Effector CD4-positive, alpha-beta T cell (primary cell): ENCODE data around the gene CRACR2A.

ENCODE experiments used
- DNase-seq: peaks from one replicate; pipeline ENCODE4 v3.0.0-alpha.2; 2020

The CRACR2A gene

DNA sequence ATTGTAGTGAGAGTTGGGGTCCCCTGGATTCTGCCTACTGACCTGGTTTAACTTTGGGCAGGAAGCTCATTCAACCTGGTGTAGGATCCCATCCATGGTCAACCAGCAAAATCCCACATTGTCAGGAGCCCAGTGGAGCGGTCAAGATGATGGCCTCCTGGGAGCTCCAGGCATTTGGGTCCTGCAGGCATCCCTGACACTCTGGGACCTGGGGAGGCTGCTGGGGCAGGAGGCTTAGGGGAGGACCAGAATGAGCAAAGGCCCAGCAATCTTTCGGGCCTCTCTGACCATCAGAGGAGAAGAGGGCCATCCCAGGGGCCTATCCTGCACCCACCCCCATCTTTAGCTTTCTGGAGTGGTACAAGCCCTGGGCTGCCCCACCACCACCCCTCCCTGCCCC lies 157.9 kb downstream of the CRACR2A start:
- no peak for DNase-seq

DNA sequence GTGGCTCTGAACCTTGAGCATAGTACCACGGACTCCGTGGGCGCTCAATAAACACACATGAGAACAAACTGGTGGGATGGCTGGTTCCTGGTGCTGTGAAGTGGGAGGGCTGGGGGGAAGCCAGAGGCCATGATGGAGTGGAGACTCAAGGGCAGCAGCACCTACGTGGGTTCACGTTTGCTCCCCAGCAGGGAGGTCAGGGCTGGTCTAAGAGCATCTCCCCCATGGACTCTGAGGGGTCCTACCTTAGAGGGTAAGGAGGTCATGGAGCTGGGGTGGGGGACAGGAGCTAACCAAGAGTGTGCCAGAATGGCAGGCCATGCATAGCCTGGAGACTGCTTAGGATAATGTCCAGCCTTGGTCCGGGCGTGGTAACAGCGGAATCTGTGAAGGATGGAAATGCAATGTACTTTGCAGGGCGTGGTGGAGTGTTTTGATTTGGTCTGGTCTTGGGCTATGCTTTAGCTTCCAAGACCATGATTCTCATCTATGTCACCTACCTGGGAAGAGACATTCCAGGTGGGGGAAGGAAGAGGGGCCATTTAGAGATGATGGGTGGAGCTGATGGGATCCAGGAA lies 158.9 kb downstream of the CRACR2A start:
- DNase-seq: no peak

DNA sequence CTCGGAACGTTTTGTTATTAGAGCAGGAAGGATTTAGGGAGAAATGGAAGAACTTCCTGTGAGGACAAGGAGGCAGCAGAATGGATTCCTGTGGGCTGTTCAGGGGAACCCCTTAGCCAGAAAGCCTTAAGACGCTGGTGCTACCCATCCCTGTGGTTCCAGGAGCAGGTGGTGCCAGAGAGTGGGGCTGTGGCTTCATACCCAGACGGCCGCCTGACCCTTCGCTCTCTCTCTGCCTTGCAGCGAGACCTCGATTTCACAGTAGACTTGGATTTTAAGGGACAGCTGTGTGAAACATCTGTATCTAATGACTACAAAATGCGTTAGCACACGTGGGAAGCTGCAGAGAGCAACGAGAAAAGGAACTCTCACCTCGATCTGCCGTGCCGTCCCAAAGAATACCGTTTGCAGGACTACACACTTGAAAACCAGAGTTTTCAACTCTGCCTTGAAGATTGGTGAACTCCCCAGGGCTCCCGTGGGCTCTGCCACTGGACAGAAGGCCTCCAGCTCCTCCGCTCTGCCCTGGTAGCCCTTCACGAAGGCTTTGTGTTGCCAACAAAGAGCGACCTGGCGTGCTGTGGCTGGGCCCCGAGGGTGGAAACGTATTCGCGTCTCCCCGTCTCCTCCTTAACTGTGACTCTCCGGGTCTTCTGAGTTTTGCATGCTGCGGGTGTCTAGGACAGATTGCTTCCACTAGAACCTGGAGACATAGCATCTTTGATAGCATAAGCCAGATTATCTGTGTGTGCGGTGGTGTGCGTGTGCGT lies 159.9 kb downstream of the CRACR2A start:
- DNase-seq: no peak

DNA sequence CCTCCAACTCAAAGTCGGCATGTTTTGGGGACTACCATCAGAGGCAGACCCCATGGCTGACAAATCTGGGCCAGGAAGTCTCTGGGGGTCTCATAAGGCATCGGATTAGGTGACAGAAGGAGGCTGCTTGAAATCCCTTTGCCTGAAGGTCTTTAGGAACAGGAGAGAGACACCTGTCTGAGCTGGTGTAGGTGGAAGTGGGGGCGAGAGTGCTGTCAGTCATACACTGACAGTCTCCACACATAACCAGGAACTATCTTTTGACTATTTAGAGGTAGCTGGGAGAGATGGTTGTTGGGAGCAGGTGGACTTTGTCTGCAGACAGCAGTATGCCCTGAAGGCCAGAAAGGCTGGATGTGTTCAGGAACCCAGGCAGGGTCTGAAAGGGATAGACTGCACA lies 163.2 kb downstream of the CRACR2A start:
- DNase-seq: no peak

DNA sequence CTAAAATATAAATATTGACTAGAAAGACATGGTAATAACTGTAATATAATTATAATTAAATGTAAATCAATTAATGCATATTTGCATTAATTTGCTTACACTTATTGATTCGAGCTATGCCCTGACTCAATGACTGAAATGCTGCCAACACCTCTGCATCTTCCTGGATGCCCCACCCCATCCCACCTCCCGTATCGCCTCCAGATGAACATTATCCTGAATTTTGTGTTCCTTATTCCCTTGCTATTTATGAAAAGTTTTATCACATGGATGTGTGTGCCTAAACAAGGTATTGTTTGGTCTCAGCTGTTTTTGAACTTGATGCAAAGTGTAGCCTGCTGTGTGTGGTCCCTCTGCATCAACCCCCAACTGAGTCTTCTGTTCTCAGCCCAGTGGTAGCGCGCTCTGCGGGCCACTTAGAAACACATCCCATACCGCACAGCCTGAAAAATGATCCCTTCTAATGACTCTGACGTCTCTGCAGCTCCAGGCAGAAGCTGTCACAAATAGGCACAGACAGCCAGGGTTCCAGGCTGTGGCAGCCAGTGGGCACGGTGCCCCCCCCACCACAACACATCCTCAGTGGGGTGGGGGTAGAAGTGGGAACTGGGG lies 165.4 kb downstream of the CRACR2A start:
- no peak for DNase-seq

DNA sequence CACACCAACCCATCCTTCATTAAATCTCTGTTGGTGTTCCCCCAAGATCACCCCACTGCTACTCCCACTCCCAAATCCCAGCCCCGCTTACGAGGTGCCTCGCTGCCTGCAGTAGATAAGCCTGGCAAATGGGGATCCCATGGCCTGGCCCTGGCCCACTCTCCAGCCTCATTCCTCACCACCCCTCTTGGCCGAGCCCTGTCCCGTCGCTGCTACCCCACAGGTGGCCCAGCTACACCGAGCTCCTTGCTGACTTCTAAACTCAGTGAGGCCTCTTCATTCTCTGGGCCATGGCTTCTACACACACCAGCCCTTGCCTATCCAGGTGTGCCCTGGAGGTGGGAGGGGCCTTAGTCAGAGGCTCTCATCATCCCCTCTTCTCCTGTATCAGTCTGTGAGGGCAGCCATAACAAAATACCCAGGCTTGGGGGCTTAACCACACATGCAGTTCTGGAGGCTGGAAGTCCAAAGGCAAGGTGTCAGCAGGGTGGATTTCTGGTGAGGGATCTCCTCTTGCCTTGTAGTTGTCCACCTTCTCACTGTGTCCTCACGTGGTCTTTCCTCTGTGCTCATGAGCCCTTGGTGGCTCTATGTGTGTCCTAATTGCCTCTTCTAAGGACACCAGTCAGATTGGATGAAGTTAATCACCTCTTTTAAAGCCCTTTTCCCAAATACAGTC lies 169.1 kb downstream of the CRACR2A start:
- no peak for DNase-seq

DNA sequence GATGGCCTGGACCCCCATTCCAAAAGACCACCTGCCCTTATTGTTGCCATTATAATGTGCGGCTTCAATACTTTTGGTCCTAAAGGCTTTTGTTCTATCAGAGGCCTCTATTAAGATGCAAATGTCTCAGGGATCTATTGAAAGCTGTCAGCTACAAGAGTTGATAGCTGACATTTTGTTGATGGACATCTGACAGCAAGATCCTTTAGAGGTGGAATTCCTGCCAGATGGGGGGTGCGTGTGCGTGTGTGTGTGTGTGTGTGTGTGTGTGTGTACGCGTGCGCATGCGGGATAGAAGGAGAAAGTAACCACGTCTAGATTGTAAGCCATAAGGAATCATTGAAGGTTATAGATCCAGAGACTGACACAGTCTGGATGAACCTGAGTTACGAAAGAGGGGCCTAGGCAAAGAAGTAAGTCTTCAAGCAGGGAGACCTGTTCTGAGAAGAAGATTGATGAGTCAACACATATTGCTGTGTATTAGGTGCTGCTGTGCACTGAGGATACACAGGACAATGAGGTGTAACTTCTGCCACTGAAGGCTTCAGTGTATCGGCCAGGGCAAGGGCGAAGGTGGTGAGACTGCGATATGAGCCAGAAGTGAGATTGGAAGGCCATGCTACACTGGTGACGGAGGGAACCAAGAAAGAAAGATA lies 172.7 kb downstream of the CRACR2A start:
- DNase-seq: no peak

DNA sequence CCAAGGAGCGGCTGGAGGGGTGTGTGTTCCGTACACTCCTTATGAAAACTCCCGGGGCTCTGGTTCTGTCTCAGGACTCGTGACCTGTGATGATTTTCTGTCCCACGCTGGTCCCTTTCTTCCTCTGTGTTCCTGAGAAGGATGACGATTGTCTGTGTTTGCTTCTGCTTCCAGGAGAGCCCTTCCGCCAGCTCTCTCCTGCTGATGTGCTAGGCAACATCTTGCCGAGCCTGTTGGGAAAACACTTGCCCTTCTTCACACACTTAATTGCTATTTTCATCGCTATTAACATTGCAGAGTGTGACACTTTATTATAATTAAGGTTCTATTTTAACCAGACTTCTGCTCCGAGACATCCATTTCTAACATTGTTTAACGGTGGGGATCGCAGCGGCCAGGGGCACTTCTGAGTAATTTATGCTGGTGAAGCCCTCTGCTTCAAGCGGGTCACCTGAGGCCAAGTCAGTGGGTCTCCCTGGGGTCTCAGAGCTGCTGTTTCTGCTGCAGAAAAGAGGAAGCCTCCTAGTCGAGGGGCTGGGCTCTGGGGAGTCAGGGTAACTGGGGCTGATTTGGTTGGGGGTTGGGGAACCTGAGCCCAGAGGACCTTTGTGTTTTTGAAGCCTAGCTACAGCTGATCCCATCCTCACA lies 173.3 kb downstream of the CRACR2A start:
- DNase-seq: no peak

DNA sequence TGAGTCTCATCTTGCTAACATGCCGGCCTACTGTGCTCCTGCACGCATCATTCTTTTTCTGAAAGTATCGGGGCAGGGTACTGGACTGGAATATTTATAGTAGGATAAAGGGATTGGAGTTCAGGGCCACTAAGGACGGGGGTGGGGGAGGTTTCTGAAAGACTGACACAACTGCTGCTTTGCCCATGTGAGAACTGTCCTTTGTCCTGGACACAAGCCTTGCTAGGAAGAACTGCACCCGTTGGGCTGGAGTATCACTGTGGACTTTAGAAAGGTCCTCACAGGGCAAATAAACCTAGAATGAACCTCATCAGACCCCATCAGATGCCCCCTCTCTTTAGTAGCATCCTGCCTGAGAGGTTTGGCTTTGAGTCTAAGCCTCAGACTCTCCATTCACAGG lies 174.4 kb downstream of the CRACR2A start:
- no peak for DNase-seq

DNA sequence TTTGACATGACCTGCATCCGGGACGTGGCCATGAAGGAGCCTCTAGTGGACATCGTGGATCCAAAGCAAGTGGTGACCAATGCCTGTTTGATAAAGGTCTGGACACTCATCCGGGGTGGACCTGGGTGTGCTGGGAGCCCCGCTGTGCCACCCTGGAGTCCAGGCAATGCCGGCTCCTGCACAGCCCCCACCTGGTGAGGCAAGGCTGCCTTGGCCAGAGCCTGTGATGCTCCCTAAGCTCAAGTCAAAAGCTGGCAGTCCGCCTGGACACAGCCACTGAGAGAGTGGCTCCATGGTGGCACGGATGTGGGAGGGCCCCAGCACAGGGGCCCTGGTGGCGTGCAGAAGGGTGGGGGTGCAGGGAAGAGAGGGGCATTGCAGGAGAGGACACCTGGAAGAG lies 176.0 kb downstream of the CRACR2A start:
- DNase-seq: no peak

DNA sequence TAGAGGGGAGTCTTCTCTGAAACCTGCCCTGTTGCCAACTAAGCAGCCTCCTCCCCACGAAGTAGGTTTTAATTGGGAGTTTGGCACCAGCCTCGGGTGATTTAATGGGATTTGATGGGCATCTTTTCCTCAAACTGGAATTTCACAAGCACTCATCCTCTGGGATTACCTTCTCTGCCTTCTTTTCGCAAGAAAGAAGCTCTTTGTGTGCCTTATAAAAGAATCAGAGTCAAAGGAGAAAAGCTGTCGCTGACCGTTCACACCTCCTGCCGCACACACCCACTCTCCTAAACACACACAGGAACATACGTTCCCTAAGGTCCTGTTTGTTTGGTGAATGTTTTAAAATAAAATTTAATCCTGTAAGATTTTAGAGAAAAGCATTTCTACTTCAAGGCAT lies 177.9 kb downstream of the CRACR2A start:
- no peak for DNase-seq

DNA sequence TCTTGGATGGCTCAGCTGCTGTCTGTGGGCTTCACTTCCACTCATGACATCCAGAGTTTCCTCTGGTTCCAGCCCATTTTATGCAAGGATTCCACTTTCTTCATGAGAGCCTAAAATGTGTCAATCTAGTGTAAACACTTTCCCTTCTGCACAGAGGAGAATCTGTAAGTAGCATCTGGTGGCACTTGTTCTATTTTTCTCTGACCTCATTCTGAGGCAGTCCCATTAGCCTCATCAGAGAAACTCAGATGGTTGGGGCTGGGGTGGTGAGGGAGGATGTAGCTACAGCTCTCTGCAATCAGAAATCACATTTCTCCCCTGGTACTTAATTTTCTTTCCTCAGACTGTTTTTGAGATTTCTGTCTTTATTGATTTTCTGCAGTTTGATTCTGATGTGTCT lies 180.3 kb downstream of the CRACR2A start:
- DNase-seq: no peak

DNA sequence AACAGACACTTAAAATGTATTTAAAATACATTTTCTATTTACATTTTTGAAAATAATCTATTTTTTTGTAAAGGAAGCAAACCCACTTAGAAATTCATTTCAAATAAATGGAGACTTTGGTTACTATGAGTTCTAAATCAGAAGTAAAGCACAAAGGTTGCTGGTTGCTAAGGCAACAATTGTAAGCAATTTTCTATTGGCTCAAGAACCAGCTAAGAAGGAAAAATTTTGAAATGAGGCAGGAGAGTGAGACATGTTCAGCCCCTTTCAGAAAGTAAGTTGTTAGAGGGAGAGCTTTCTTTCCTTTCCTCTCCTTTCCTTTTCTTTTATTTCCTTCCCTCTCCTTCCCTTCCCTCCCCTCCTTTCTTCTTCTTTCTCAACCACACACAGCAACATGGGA lies 181.2 kb downstream of the CRACR2A start:
- no peak for DNase-seq

DNA sequence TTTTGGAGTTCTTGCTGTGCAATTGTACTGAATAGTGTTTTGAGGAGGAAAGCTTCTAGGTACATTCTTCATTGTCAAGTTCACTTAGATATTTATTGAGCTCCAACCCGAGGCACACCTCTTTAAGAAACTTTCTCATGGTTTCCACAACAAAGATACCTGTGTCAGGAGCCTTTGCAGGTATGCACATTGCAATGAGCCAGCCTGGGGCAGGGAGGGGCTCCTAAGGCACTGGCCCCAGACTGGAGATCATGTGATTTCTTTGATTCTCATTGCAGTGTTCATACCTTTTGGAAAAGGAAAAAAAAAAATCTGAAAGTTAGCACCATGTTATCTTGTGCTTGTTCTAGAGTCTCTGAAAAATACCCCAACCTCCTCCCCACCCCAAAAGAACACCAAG lies 181.6 kb downstream of the CRACR2A start:
- DNase-seq: no peak

DNA sequence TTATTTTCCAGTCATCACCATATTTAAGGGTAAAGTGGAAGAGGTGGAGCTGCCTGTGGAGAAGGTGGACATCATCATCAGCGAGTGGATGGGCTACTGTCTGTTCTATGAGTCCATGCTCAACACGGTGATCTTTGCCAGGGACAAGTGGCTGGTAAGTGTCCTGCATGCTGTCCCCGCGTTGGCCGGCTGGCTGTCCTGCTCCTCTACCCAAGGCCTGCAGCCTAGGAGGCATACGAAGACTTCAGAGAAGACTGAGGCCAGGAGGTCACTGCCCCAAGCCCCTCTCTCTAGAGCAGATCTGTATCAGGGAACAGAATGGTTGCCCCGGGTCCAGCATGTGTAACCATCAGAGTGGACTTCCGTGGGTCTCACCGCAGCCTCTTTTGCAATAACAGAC lies 184.2 kb downstream of the CRACR2A start:
- DNase-seq: no peak

DNA sequence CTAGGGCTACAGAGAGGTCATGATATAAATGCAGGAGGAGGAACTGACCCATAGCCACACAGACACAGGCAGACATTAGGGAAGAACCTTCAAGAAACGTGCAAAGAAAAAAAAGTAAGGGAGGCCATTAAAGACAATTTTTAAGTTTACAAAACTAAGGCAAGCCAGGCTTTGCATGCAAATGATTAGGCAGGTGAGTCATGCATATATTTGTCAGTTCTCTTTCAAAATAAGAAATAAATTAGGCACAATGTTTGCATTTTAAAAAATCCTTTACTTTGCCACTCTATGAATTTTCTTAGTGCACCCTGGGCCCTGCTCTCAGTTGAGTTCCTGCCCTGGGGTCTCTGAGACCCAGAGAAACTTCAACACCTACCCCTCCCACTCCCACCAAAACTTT lies 186.9 kb downstream of the CRACR2A start:
- no peak for DNase-seq
